HG03064 (cell line): ENCODE results near the gene CACNA2D3.

Experiments
- ATAC-seq: cut with Tn5 transposase; IDR thresholded peaks from one replicate; pipeline ENCODE4 v1.9.1; 2021; ENCODE audit warnings: low read depth; ENCODE audit not compliant: unreplicated experiment

The CACNA2D3 gene

GRCh38 chr3:54759166-54759565 is 636.8 kb downstream of the CACNA2D3 start:
- ATAC-seq = no peak

- ATAC-seq = no peak
Observed at GRCh38 chr3:54760201-54760600, 637.8 kb downstream of the CACNA2D3 start.

GRCh38 chr3:54761637-54762036 is 639.3 kb downstream of the CACNA2D3 start:
- no peak for ATAC-seq

DNA sequence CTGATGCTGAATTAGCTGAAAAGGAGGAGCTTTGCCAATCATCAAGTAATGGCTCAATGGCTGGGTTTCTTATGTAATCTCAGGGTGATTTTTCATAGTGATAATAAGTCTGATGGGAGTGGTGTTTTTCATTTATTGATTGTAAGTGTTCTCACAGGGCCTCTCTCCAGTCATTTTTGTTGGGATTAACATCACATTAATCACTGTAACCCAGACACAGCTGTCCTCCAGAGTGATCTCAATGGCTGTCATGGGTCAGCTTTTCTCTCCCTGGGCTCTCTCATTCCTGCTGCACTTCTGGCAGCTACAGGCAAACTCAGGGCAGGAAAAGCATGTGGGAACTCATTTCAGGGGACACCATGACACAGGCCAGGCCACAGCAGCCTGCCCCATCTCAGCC is 642.6 kb downstream of the CACNA2D3 start:
- no peak for ATAC-seq

- no peak for ATAC-seq
Observed at GRCh38 chr3:54771050-54771449, 648.7 kb downstream of the CACNA2D3 start.

DNA sequence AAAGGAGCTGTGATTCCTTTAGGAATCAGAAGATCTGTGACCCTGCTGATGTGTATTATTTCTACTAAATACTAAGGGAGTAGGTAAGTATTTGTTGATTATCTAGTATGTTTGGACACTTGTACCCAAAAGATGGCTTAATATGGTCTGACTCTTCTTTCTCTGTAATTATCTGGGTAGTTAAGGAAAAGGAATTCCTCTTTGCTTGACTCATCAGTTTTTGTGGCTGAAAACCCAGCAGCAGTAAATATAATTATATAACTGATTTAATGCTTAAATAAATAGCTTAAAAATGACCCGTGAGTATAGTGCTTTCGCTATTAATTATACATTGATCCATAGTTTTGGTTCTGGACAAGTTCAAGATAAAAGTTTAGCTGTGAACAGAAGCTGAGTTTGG is 649.7 kb downstream of the CACNA2D3 start:
- no peak for ATAC-seq

- ATAC-seq = no peak
Observed at GRCh38 chr3:54772746-54773145, 650.4 kb downstream of the CACNA2D3 start.

- no peak for ATAC-seq
Observed at GRCh38 chr3:54773271-54773670, 650.9 kb downstream of the CACNA2D3 start.

DNA sequence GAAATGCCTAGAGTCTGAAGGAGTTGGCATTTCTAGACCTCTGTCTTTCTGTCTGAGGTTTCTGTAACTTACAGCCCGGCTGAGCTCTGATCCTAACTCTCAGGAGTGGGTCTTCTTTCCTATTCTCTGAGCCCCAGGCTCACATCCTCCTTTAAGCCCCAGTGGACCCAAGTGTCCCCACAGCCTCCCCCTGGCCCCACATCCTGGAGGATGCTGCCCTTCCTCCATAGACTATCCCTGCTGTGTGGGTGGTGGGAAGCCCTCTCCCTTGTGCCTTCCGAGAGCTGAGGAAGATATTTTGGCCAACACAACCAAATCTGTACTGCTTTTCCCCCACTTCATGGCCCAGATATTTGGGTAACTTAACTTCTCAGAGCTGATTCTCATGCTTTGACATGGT is 654.2 kb downstream of the CACNA2D3 start:
- no peak for ATAC-seq

GRCh38 chr3:54777141-54777540 is 654.8 kb downstream of the CACNA2D3 start:
- ATAC-seq = no peak

DNA sequence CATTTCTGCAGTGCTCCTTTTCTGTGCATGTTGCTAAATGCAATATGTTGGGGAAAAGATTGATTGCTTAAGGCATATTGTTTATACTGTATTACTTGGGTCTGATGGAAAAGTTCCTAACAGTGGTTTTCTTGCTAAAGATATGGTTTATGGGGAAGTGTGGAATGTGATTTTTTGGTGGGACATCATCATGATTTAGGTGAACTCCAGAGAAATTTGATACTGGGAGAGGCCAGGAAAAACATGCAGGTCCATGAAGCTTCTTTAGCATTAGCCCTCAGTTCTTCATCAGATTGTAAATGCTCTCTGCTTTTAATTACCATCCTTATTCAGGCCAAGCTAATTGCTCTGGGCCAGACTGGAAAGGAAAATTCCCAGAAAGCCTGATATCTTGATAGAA is 658.0 kb downstream of the CACNA2D3 start:
- no peak for ATAC-seq

DNA sequence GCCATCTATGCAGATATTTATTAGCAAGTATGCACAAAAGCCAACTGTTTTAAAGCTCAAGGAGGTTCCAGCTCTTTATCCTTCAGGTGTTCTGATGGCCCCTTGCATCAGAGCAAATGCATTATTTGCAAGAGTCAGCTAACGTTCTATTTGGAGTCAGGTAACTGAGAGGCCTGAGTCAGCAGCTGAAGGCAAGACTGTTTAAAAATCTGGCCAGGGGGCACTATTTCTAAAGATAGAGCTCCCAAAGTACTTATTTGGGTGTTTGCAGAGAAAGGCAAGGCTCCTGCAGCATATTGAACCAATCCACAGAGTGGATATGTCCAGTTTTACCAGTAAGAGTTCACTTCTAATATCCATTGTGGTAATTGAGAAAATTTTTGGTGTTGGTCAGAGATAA is 659.4 kb downstream of the CACNA2D3 start:
- no peak for ATAC-seq

- no peak for ATAC-seq
Observed at GRCh38 chr3:54783611-54784010, 661.3 kb downstream of the CACNA2D3 start.

DNA sequence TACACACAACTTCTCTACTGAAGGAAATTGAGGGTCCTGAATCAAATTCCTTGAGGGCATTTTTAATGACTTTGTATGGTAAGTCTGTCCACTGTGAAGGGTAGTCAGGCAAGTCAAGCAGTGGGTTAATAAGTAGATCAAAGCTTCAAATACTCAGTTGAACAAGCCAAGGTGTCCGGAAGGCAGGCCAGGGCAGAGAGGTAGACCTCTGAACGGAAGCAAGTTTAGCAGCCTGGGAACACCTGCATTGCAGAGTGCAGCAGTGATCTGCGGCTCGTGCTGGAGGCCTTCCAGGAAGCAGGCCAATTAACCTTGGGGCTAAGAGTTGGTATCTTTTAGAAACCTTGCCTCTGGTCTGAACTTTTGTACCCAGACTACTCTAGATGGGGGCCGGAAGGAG is 661.7 kb downstream of the CACNA2D3 start:
- ATAC-seq = no peak

DNA sequence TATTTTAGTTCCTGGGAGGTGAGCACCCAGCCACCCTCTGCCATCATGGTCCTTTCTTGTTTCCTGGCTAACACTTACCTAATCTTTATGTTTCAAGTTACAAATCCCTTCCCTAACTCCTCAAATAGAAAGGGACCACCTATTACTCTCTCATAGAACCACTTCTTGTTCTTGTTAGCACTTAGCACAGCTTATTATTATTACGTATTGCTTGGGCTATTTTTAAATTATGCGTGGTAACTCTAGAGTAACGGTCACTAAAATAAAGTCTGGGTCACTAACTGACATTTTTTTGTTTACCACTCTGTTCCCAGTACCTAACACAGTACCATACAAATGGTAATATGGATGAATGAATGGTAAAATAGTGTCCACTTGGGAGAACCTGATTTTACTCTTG is 663.6 kb downstream of the CACNA2D3 start:
- ATAC-seq = no peak

DNA sequence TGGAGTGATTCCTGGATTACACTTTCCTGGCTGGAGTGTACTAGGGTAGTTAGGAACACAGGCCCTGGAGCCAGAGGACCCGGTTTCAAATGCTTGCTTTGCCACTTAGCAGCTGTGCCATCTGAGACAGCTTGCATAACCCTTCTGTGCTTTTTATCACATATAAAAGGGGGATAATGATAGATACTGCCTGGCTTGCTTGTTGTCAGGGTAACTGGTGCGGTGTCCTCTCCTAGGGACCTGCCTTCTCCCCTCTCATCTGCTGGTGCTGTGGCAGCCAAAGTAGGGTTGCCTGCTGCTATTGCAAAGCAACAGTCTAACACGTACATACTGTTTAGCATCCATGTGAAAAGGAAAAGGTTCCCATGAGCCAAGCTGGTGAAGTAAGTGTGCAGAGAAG is 667.7 kb downstream of the CACNA2D3 start:
- no peak for ATAC-seq

GRCh38 chr3:54791501-54792156 is 669.3 kb downstream of the CACNA2D3 start:
- ATAC-seq = no peak

DNA sequence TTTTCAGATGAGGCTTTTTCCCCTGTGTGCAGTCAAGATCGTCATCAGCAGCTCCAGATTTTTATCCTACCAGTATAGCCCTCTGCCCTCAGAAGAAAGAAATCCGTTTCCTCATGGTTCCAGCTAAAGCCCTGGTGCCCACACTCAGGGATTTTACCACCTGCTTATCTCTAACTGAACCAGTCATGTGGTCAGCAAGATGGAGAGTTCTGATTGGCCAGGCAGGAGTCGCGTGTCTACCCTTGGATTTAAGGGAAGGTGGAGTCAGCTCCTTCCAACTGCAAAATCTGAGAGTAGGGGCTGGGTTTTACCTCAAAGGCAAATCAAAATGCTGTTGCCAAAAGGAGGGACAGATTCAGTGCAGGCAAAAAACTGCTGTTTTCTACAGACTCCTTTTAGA is 670.2 kb downstream of the CACNA2D3 start:
- ATAC-seq = no peak

- ATAC-seq = no peak
Observed at GRCh38 chr3:54793171-54793570, 670.8 kb downstream of the CACNA2D3 start.

DNA sequence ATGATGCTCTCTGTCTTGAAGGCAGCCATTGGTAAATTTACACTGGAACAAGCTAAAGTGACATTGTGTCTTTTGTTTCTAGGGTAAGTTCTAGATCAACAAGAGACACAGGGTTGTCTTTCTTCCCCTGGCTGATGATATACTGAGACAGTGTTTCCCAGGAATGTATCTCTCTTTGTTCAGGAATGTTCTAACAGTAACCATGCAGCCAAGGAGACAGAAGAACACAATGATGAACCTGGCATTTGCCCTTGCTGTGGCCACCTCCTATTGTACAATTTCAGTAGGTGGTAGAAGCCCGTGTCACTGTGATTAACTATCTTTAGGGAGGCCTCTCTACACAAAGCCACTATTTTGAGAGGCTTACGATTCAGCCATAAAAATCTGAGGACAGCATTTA is 674.8 kb downstream of the CACNA2D3 start:
- no peak for ATAC-seq

DNA sequence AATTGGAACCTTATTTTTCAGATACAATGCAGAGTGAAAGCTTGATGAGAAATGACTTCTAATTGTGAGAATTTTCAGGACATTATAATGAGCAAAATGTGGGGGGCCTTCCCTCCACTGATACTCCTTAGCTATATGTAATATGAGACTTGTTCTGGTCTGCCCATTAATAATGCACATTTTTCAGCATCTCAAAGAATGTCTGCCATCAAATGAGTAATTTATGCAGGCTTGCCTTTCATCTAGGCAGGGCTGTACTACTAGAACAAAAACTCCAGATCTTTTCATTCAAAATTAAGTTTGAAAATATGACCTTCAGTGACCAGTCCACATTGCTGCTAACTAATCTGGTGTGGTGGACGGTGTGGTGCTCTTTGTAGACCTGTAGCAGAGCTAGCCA is 678.1 kb downstream of the CACNA2D3 start:
- ATAC-seq = no peak

GRCh38 chr3:54801977-54802376 is 679.6 kb downstream of the CACNA2D3 start:
- no peak for ATAC-seq

- no peak for ATAC-seq
Observed at GRCh38 chr3:54810401-54810800, 688.0 kb downstream of the CACNA2D3 start.
